Dermis microvascular lymphatic vessel endothelial cell (primary cell): ENCODE data around the gene RPS27A. TPM values are rescaled to one million over a fixed set of nuclear protein-coding genes. Genes with fewer than 3 reads are reported as not detected.
"Not testable (repeated sequence)": the region's sequence is repeated elsewhere in the genome, so short reads cannot be mapped to it uniquely, and the experiment has no call there.

Source experiments
- DNase-seq, 2 donors: peaks; one replicate each; pipeline versions ENCODE4 v3.0.0 to v3.0.0-alpha.2; 2010; ENCODE audit warnings: low read depth in 2 of 2
- total RNA-seq: library from RNA; depleted of rRNA; stranded (reverse); fragments of >200 nt; gene quantifications from 2 replicates; pipeline ENCODE4 v1.2.1, GENCODE V29; 2014

Gene RPS27A
- 550 and 625 TPM in 2 replicates for total RNA-seq

DNA sequence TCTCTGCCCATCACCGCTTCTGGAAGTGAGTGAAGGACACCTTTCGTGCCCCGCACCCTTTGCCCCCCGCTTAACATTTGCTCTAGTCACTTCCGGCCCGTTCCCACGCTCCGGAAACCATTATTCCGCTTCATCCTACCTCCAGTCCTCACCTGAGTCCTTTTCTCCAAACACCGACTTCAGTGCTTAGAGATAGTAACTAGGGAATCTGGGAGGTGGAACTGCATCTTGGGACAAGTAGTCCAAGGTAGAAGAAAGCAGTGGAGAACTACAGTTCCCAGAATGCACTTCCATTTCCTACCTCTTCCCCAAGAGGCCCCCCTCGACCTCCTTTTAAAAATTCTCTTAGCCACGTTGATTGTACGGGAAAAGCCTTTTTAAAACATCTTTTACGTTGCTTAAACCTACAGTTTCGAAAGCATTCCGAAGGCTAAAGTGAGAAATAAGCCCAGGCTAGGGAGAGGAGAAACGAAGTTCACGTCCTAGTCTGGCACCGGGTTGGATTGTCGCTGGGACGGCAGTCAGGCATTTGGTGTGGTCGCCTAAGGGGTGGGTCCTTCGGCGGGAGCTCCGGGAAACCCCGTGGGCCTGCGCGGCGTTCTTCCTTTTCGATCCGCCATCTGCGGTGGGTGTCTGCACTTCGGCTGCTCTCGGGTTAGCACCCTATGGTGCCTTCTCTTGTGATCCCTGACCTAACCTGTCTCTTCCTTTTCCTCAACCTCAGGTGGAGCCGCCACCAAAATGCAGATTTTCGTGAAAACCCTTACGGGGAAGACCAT lies at the start of gene RPS27A, which contains the start of gene CLHC1:
Gene RPS27A (plus strand): TSS at position 605 of the 779 bp plus-strand sequence. CDS start 137 bp downstream, at position 742.
Gene CLHC1 (minus strand): TSS at position 210 of the 779 bp plus-strand sequence. CDS start 9,882 bp downstream, outside the sequence.
- DNase-seq, result peak; percentile 89 to 96

DNA sequence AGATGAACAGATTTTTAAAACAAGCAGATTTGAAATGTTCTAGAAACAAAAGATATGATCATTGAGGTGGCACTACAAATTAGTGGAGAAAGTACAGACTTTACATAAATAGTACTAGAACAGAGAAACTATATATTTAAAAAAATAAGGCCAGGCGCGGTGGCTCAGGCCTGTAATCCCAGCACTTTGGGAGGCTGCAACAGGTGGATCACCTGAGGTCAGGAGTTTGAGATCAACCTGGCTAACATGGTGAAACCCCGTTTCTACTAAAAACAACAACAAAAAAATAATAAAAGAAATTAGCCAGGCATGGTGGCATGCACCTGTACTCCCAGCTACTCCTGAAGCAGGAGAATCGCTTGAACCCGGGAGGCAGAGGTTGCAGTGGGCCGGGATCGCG lies 45.7 kb upstream of the RPS27A start:
- DNase-seq, result not testable (repeated sequence)

DNA sequence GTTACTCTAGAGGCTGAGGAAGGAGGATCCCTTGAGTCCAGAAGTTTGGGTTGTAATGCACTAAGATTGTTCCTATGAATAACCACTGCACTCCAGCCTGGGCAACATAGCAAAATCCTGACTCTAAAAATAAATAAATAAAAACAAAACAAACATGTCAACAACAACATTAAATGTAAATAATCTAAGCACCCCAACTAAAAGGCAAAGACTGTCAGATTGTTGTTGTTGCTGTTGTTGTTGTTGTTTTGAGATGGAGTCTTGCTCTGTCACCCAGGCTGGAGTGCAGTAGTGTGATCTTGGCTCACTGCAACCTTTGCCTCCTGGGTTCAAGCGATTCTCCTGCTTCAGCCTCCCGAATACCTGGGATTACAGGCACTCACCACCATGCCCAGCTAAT lies 40.6 kb upstream of the RPS27A start:
- DNase-seq, result not testable (repeated sequence)

DNA sequence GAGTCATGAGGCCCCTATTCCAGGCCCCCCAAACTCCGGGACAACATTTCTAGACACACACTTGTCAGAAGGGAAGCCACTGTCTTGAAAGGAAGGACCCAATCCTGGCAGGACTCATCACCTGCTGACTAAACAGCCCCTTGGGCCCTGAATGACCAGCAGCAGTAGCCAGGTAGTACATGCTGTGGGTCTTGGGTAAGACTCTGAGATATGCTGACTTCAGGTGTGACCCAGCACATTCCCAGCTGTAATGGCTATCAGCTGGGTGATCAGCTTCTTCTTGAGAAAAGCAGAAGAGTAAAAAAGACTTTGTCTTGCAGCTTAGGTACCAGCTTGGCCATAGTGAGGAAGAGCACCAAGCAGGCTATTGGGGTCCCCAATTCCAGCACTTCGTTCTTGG lies 36.0 kb upstream of the RPS27A start:
- DNase-seq, result no peak

DNA sequence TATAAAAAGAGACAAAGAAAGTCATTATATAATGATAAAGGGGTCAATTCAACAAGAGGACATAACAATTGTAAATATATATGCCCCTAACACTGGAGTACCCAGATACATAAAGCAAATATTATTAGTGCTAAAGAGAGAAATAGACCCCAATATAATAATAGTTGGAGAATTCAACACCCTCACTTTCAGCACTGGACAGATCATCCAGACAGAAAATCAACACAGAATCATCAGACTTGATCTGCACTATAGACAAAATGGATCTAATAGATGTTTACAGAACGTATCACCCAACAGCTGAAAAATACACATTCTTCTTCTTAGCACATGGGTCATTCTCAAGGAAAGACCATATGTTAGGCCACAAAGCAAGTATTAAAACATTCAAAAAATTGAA lies 32.1 kb upstream of the RPS27A start:
- DNase-seq, result no peak

DNA sequence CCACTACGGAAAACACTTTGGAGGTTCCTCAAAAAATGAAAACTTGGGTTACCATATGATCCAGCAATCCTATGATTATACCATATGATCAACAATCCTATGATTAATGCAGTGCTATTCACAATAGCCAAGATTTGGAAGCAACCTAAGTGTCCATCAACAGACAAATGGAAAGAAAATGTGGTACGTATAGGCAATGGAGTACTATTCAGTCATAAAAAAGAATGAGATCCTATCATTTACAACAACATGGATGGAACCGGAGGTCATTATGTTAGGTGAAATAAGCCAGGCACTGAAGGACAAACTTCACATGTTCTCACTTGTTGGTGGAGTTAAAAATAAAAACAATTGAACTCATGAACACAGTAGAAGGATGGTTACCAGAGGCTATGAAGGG lies 28.0 kb upstream of the RPS27A start:
- no peak for DNase-seq

DNA sequence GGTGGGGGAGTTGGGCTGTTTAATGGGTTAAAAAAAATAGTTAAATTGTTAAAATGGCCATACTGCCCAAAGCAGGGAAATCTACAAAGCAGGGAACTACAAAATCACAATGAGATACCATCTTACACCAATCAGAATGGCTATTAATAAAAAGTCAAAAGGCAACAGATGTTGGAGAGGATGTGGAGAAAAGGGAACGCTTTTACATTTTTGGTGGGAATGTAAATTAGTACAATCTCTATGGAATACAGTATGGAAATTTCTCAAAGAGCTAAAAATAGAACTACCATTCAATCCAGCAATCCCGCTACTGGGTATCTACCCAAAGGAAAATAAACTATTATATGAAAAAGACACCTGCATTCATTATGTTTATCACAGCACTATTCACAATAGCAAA lies 27.5 kb upstream of the RPS27A start:
- no peak for DNase-seq

DNA sequence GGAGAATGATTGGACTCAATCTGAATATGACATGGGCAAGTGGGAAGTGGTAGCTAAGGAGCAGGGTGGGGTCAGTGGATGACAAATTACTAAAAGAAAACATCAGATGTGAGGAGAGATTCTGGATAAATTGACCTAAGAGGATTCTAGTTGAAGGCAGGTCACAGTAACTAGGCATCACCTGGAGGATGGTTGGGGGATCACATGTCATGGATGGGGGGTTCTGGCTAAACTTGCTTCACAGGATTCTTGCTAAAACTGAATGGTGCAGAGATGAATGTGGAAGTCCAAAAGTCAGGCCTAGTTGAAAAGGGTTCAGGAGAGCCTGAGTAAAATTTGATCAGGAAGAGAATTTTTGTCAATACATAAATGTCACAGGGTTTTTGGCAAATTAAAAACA lies 18.7 kb upstream of the RPS27A start:
- no peak for DNase-seq

DNA sequence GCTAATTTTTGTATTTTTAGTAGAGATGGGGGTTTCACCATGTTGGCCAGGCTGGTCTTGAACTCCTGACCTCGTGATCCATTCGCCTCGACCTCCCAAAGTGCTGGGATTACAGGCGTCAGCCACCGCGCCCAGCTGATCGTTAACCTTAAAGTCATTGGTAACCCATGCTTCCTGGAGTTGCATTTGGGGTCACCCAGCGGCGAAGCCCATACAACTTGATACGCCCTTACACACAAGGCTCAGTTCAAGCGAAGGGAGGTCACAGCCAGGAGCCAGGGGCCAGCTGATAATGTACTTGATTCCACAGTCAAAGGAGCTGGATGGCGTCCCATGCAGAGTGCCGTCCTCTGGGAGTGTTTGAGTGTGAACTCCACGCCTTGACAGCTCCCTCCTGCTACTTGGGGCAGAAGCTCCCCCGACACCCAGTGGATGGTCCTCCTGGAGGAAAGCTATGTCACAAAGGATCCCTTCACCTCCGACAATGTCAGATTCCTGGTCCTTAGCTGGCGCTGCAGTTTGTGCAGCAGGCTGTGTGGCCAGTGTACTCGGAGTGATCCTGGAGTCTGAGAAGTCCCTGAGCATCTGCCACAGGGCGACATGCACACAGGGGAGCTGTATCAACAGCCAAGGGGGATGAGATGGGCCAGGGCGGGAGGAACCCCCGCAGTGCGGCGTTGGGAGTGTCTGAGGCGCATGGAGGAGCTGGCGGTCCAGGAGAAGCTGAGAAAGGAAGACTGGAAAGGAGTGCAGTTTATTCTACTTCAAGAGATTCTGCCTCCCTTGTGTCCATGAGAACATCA lies 8.3 kb upstream of the RPS27A start:
- DNase-seq, result no peak

DNA sequence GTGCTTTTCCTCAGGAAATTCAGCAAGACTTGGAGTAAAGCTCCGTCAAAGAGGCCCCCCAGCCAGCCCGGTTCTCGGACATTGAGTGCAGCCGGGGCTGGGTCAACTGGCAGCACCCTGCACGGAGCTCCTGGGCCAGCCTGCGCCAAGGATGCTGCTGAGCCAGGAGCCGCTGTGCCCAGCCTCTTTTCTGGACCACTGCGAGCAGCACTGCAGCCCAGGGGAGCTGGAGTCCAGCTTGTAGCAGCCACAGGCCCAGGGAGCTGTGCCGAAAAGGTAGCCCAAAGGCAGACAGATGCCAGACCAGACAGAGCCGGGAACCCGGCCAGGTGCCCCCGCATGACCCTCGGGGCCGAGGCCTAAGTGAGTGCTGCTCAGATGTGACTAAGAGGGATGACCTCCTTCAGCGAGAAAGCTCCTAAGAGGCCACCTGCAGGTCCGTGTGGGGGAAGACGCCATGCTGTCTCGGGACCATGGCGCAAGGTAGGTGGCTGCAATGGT lies 7.7 kb upstream of the RPS27A start:
- no peak for DNase-seq

DNA sequence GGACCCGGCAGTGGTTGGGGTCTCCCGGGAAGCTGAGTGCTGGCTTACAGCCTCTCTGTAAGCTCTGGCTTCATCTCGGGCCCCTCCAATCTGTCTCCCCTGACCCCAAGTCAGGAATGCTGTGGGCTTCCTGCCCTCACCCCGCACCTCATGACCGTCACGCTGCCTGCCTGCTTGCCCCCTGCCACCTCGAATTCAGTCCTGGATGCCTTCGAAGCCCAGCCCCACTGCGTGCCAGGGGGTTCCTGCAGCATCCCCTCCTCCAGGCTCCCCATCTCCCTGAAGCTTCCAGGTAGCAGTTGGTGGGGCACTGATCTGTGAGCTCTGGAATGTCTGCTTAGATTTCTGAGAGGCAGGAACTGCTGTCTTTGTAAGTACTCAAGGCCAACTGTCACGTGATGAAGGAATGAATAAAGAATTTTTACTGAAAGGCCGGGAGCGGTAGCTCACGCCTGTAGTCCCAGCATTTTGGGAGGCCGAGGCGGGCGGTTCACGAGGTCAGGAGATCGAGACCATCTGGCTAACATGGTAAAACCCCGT lies 6.9 kb upstream of the RPS27A start:
- no peak for DNase-seq

DNA sequence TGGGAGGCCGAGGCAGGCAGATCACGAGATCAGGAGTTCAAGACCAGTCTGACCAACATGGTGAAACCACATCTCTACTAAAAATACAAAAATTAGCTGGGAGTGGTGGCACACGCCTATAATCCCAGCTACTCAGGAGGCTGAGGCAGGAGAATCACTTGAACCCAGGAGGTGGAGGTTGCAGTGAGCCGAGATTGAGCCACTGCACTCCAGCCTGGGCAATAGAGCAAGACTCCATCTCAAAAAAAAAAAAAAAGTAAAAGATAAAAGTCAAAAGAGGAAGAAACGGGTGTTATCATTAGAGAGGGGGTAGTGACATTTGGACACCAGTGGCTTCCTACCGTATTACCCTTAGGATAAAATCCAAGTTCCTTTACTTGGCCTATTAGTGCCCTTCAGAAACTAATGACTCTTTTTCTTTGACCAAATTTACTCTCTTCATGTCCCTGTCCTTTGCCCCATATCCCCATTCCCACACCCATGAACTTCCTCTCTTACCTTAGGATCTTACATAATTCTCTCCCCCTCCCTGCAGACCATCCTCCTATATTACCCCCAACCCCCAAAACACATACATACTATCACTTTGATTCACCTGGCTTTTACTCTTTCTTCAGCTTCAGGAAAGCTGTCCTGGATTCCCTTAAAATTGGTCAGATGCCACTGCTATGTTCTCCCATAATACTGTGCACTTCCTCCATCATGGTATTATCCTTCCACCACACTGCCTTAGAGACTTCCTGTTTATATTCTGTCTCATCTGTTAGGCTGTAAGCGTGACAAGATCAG lies 4.9 kb upstream of the RPS27A start:
- peak in 1 of 2 donors; percentile 69 for DNase-seq

DNA sequence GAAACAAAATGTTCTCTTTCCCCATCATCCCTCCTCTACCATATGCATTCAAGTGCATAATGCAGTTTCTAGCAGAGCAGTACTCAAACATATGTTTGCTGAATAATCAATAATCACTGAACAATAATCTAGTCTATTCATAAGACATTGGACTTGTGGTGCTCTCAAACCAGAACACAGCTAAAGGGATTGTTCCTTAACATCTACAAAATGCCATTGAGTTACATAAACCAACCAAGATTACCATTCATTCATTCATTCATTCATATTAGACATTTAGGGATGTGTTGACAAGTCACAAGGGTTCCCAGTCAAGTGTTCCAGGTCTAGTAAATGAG lies 4.3 kb upstream of the RPS27A start:
- no peak for DNase-seq

DNA sequence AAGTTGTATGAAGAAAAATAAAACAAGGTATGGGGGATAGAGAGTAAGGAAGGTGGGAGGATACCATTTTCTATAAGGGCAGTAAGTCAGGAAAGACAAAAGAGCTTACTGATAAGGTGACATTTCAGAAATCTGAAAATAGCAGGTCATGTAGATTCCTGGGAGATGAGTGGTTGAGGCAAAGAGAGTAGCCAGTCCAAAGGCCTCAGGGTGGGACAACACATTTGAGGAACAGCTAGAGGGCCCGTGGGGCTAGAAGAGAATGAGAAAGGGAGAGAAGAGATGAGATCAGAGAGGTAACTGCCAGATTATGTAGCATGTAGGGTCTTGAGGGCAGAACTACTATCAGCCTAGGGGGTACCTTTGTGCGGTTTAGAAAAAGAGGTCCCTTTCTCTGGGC lies 3.3 kb upstream of the RPS27A start:
- DNase-seq, result no peak

DNA sequence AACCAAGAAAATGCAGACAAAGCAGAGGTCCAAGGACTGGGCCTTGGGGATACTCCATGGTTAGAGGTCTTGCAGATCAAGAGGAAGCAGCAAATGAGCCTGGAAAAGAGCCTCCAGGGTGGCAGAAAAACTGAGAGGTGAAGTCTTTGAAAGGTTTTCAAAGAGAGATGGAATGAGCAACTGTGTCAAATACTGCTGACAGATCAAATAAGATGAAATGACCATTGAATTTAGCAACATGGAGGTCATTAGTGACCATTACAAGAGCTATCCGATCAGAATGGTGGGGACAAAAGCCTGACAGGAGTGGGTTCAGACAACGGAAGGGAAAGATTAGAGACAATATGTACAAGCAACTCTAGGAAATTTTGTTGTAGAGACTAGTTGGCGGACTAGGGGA lies 1.9 kb upstream of the RPS27A start:
- no peak for DNase-seq

DNA sequence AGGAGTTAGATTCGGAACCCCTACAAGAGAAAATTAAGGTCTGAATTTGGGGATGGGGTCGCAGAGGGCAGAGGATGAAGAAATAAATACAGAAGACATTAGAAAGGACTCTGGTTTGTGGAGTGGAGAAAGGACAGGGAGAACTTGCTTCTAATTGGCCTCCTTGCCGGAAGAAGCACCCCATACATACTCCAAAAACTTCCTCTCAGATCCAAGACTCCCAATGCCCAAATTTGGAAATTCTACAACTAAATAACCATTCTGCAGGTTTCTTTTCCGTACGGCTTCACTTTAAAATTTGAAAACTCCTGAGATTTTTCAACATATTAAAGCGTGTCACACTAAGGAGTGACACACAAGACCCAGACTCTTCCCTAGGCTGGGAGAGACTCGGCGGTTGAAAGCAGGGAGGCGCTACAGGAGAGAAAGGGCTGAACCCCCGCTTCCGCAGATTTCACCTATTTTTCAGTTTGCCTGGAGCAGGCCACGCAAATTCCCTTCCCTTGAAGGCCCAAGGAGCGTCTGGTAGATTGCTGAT lies 873 bp upstream of the RPS27A start:
- DNase-seq, result no peak

DNA sequence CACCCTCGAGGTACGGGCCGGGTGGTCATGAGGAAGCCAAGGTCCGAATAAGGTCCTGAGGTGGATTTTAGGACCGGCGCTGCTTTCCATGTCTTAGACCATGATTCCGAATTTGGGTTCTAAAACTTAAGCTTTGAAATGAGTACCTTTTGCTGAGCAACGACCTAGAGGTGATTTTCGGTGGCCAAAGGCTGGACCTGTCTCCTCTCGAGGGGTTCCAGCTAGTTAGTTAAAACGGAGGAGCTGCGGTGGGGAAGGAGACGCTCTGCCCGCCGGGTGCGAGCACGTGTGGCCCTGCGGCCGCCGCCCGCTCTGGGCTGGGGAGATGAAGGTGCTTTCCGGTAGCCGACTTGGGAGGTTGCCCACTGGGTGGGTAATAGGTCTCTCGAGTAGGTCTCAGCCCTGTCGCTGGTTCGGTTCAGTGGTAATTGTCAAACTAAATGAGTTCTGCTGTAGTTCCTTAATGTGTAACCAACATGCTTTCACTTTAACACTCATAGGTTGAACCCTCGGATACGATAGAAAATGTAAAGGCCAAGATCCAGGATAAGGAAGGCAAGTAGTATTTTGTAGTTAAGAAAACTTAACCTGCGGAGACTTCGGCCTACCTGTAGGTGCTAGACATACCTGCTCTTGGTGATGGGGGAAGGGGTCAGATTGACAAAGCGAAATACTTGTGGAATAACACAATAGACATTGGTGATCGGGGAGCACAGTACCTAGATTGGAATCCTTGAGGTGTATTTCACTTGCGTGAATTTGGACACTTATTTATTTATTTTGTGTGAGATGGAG lies 572 bp downstream of the RPS27A start:
- peak in 1 of 2 donors; percentile 43 for DNase-seq

DNA sequence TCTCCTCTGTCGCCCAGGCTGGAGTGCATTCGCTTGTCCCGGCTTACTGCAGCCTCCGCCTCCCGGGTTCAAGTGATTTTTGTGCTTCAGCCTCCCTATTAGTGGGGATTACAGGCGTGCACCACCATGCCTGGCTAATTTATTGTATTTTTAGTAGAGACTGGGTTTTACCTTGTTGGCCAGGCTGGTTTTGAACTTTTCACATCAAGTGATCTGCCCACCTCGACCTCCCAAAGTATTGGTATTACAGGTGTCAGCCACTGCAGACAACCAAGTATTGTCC lies 1.1 kb downstream of the RPS27A start:
- DNase-seq, result no peak

DNA sequence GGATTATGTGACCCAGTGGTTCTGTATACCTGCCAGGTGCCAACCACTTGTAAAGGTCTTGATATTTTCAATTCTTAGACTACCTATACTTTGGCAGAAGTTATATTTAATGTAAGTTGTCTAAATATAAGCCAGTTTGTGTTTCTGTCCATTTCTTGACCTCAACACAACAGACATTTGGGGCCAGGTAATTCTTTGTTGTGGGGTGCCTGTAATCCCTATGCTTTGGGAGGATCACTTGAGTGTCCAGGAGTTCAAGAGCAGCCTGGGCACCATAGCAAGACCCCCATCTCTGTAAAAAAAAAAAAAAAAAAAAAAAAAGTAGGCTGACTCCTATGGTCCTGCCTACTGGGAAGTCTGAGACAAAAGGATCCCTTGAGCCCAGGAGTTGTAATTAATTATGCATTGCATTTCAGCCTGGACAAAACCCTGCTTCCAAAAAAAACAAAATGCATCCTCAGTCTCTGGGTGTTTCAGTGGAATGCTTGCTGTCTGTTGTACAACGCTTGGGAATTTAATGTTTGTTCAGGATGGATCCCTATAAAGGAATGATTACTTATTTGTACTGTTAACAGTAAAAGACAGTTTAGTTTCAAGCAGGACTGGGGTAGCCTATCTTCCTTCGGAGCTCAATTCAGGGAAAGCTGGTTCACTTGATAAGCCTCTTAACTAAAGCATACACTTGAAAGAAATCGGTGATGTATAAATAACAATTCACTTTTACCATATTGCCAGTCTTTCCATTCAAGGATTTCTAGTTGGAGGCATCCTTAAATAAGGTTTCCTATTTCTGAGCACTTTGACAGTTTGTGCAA lies 3.4 kb downstream of the RPS27A start:
- DNase-seq, result no peak
